B cell (primary cell): ENCODE measurements around the gene SPTLC2. TPM values are rescaled to one million over a fixed set of nuclear protein-coding genes. Genes with fewer than 3 reads are reported as not detected.

ENCODE experiments used
- ATAC-seq: fragments of 200-7000 bp; cut with Tn5 transposase; one replicate; pipeline ENCODE4 v1.10.0; 2021; ENCODE audit warnings: low read depth, mild to moderate bottlenecking, moderate number of reproducible peaks, moderate library complexity
- CTCF ChIA-PET: fragments of 350-600 bp; sonication (Branson Sonifier 250); formaldehyde crosslinking; loops from one replicate; lab custom pipeline; 2021; ENCODE audit warnings: antibody characterized with exemption, inconsistent platforms; lab: Charles Lee
- POLR2A ChIA-PET: fragments of 350-600 bp; sonication (Branson Sonifier 250); formaldehyde crosslinking; loops from one replicate; lab custom pipeline; 2021; ENCODE audit warnings: antibody characterized with exemption; lab: Charles Lee
- DNase-seq: peaks from one replicate; pipeline ENCODE4 v3.0.0; 2013
- H2AFZ ChIP-seq: 2 replicates; pipeline ENCODE4 v1.6.1; 2012; ENCODE audit warnings: mild to moderate bottlenecking, low read depth, low read length; ENCODE audit not compliant: insufficient read depth, poor library complexity, severe bottlenecking
- H3K27ac ChIP-seq, 2 donors: 1 replicate in 1 of 2; 2 replicates in 1 of 2; pipeline ENCODE4 v1.5.1; 2012 to 2013; ENCODE audit warnings: low read length in 2 of 2, mild to moderate bottlenecking in 2 of 2, moderate library complexity in 1 of 2
- H3K27me3 ChIP-seq, 4 experiments: fragments of 200-600 bp in 1 of 4; sonication (generic) in 1 of 4; replicated peaks in 1 of 4; 1 replicate in 2 of 4; 2 replicates in 2 of 4; pipeline versions ENCODE4 v1.6.1 to v1.7.0; 2013 to 2016; ENCODE audit warnings: low read length in 3 of 4, mild to moderate bottlenecking in 2 of 4, mixed read lengths in 1 of 4, moderate library complexity in 1 of 4; ENCODE audit not compliant: insufficient read depth in 4 of 4, control insufficient read depth in 3 of 4; ENCODE audit errors: control extremely low read depth in 1 of 4
- H3K36me3 ChIP-seq, 2 experiments: replicated peaks in 1 of 2; 1 replicate in 1 of 2; 2 replicates in 1 of 2; pipeline versions ENCODE4 v1.6.1 to v1.7.1; 2013; ENCODE audit warnings: low read length in 1 of 2; ENCODE audit not compliant: insufficient read depth in 2 of 2, control insufficient read depth in 1 of 2; ENCODE audit errors: control extremely low read depth in 1 of 2, extremely low read depth in 1 of 2
- H3K4me1 ChIP-seq, 2 donors: fragments of 200-600 bp in 1 of 2; sonication (generic) in 1 of 2; 1 replicate in 1 of 2; 2 replicates in 1 of 2; pipeline versions ENCODE4 v1.5.1 to v1.6.1; 2013 to 2017; ENCODE audit warnings: low read length in 2 of 2; ENCODE audit not compliant: control insufficient read depth in 2 of 2, insufficient read depth in 2 of 2
- H3K4me2 ChIP-seq: replicated peaks from 2 replicates; pipeline ENCODE3; 2012; ENCODE audit warnings: mild to moderate bottlenecking, low read depth, low read length; ENCODE audit not compliant: poor library complexity, severe bottlenecking
- H3K4me3 ChIP-seq, 5 experiments: fragments of 200-600 bp in 1 of 5; sonication (generic) in 1 of 5; 1 replicate in 3 of 5; 2 replicates in 2 of 5; pipeline versions ENCODE4 v1.5.1 to v1.7.0; 2011 to 2016; ENCODE audit warnings: low read length in 4 of 5, mild to moderate bottlenecking in 4 of 5, low read depth in 2 of 5, control low read depth in 1 of 5, moderate library complexity in 1 of 5; ENCODE audit not compliant: insufficient read depth in 1 of 5; ENCODE audit errors: control extremely low read depth in 1 of 5, extremely low read depth in 1 of 5
- H3K79me2 ChIP-seq: fragments of 200-600 bp; sonication (generic); one replicate; pipeline ENCODE4 v1.6.0; 2016; ENCODE audit warnings: low read length; ENCODE audit not compliant: control insufficient read depth, insufficient read depth
- H3K9ac ChIP-seq: fragments of 200-600 bp; sonication (generic); 2 replicates; pipeline ENCODE4 v1.6.1; 2017; ENCODE audit warnings: mild to moderate bottlenecking, low read length, moderate library complexity
- H3K9me3 ChIP-seq, 3 donors: one replicate each; pipeline versions ENCODE4 v1.6.1 to v1.7.1; 2013; ENCODE audit warnings: low read length in 2 of 3; ENCODE audit not compliant: control insufficient read depth in 2 of 3, insufficient read depth in 1 of 3; ENCODE audit errors: control extremely low read depth in 1 of 3
- H4K20me1 ChIP-seq: 2 replicates; pipeline ENCODE4 v1.6.0; 2012; ENCODE audit warnings: mild to moderate bottlenecking, low read length; ENCODE audit not compliant: insufficient read depth, control insufficient read depth, poor library complexity, severe bottlenecking
- H3K27ac Mint-ChIP-seq: one replicate; pipeline ENCODE4 v1.8.0; 2021; ENCODE audit warnings: mixed read lengths
- H3K27me3 Mint-ChIP-seq: one replicate; pipeline ENCODE4 v1.8.0; 2021; ENCODE audit warnings: mixed read lengths
- H3K4me1 Mint-ChIP-seq: one replicate; pipeline ENCODE4 v1.8.0; 2021; ENCODE audit warnings: mixed read lengths
- H3K4me3 Mint-ChIP-seq: one replicate; pipeline ENCODE4 v1.8.0; 2021; ENCODE audit warnings: mixed read lengths
- H3K9me3 Mint-ChIP-seq: one replicate; pipeline ENCODE4 v1.8.0; 2022; ENCODE audit warnings: mixed read lengths; ENCODE audit not compliant: insufficient read depth
- CTCF ChIP-seq: fragments of 200-600 bp; IDR thresholded peaks from one replicate; pipeline ENCODE4 v1.8.0; 2022; ENCODE audit warnings: antibody characterized with exemption, mild to moderate bottlenecking
- EZH2 ChIP-seq: IDR thresholded peaks from 2 replicates; pipeline ENCODE4 v1.6.1; 2012; ENCODE audit warnings: borderline replicate concordance, low read depth, mild to moderate bottlenecking, moderate library complexity, low read length; ENCODE audit not compliant: insufficient read depth, poor library complexity, severe bottlenecking
- WGBS: methylation state at CpG from one replicate; pipeline ENCODE4 v1.1.5; 2013; ENCODE audit warnings: missing lambda C conversion rate; ENCODE audit not compliant: insufficient coverage; 5-methylcytosine and 5-hydroxymethylcytosine counted together
- intact Hi-C: fragments of 100-400 bp; cut with micrococcal nuclease; formaldehyde crosslinking; loops from one replicate; pipeline ENCODE4 v1.10.0; 2022
- polyA plus RNA-seq: library from polyadenylated mRNA; depleted of rRNA; stranded (reverse); fragments of >200 nt; gene quantifications from 2 replicates; pipeline ENCODE4 v1.2.3, GENCODE V29; 2012
- total RNA-seq, 2 donors: library from RNA; stranded (reverse); fragments of 120-200 nt in 1 of 2; gene quantifications; 1 replicate in 1 of 2; 2 replicates in 1 of 2; pipeline versions ENCODE4 v1.2.3 to v1.2.4, GENCODE V29; 2013 to 2022

SPTLC2 gene
- total and polyA plus RNA-seq, 2 donors (not counting 1 experiment from before 2014, with no cell fraction given), result 9.4 to 41.4 TPM

GRCh38 chr14:77605392-77605972 is 11.0 kb downstream of the SPTLC2 start:
- H3K4me2 ChIP-seq, result no peak overlapping the region
- ATAC-seq (no peak), DNase-seq (no peak)
- H3K9me3 Mint-ChIP-seq, result no peaks in the 10 kb centered on the region
- H3K9me3 ChIP-seq, result no peaks in the 10 kb centered on the region
- WGBS, result no CpG with 5 or more reads among the region's 3 CpGs
- peaks cover 45 to 48% of the 10 kb centered on the region in 2 donors for H3K4me1 ChIP-seq
- no peak overlapping the region for H3K4me3 Mint-ChIP-seq
- H3K4me3 ChIP-seq, result no peak overlapping the region
- no peak overlapping the region for H3K9ac ChIP-seq
- no peak overlapping the region for H2AFZ ChIP-seq
- POLR2A ChIA-PET, result no interaction called here
- H3K27me3 Mint-ChIP-seq, result no peaks in the 10 kb centered on the region
- CTCF ChIA-PET, result interaction anchor here (0.6 to 1.3 kb wide), 4 partner anchors 11 to 120 kb away, joined by 3 to 4 read pairs (median 4); partner anchors contain the start of gene SPTLC2
- peaks cover 0 to 9% of the 10 kb centered on the region in 2 experiments for H3K36me3 ChIP-seq
- H3K27ac Mint-ChIP-seq, result no peak overlapping the region
- no peaks in the 10 kb centered on the region for H3K27me3 ChIP-seq
- H3K79me2 ChIP-seq, result peaks cover 100% of the 10 kb centered on the region
- intact Hi-C loops, result no loop called here
- H3K4me1 Mint-ChIP-seq, result peaks cover 61% of the 10 kb centered on the region
- peak overlapping the region in 1 of 2 donors; percentile 29 for H3K27ac ChIP-seq
- H4K20me1 ChIP-seq, result peaks cover 7% of the 10 kb centered on the region
- TF ChIP-seq EZH2 (no peak), CTCF (no peak)

GRCh38 chr14:77603654-77604255 is 12.7 kb downstream of the SPTLC2 start:
- POLR2A ChIA-PET, result no interaction called here
- intact Hi-C loops, result no loop called here
- peaks cover 0 to 4% of the 10 kb centered on the region in 2 experiments for H3K36me3 ChIP-seq
- peaks cover 61% of the 10 kb centered on the region for H3K4me1 Mint-ChIP-seq
- H3K4me2 ChIP-seq, result peak overlapping the region; percentile 41
- peak overlapping the region in 1 of 2 donors; percentile 32 for H3K27ac ChIP-seq
- H3K9ac ChIP-seq, result no peak overlapping the region
- DNase-seq (peak; percentile 27), ATAC-seq (no peak)
- CTCF ChIA-PET, result interaction anchor here (1.2 kb wide), 1 partner anchor 16 kb away, joined by 4 read pairs; no protein-coding TSS in a partner anchor
- H3K27me3 ChIP-seq, result no peaks in the 10 kb centered on the region
- H2AFZ ChIP-seq, result peak overlapping the region; percentile 56
- peak overlapping the region; percentile 87 for H3K27ac Mint-ChIP-seq
- H3K27me3 Mint-ChIP-seq, result no peaks in the 10 kb centered on the region
- H3K4me3 ChIP-seq, result no peak overlapping the region
- WGBS, result 40% methylated on average over 5 of the region's 8 CpGs
- no peaks in the 10 kb centered on the region for H3K9me3 ChIP-seq
- peak overlapping the region; percentile 19 for H3K4me3 Mint-ChIP-seq
- no peaks in the 10 kb centered on the region for H4K20me1 ChIP-seq
- no peaks in the 10 kb centered on the region for H3K9me3 Mint-ChIP-seq
- H3K79me2 ChIP-seq, result peaks cover 100% of the 10 kb centered on the region
- H3K4me1 ChIP-seq, result peaks cover 51 to 55% of the 10 kb centered on the region in 2 donors
- TF ChIP-seq CTCF, result no peak
- TF ChIP-seq EZH2, result no peak
